Measurements from ENCODE around the gene PNP.

Gene PNP

GRCh38 chr14:20515846-20516245, 46.6 kb downstream of the PNP start:
- TF ChIP-seq ZBTB7A (IDR thresholded peaks at IDR 0.05; ENCODE audit: low read depth): no peak
- TF ChIP-seq TEAD4 (IDR thresholded peaks at IDR 0.05): no peak
- TF ChIP-seq NFIC (IDR thresholded peaks at IDR 0.05): no peak
- TF ChIP-seq REST (IDR thresholded peaks at IDR 0.05; ENCODE audit: low read depth): no peak
- TF ChIP-seq TAF1 (IDR thresholded peaks at IDR 0.05; ENCODE audit: low read depth): no peak
- no peak for TF ChIP-seq CEBPB (IDR thresholded peaks at IDR 0.05)
- no peak for TF ChIP-seq TCF12 (IDR thresholded peaks at IDR 0.05; ENCODE audit: low read depth)
- no peak for TF ChIP-seq USF1 (IDR thresholded peaks at IDR 0.05)
- no peak for TF ChIP-seq EP300 (IDR thresholded peaks at IDR 0.05; ENCODE audit: borderline replicate concordance)
- TF ChIP-seq RAD21 (IDR thresholded peaks at IDR 0.05; ENCODE audit: low read depth): no peak
- no peak for TF ChIP-seq MAX (IDR thresholded peaks at IDR 0.05)
- TF ChIP-seq YY1 (IDR thresholded peaks at IDR 0.05; ENCODE audit: low read depth): no peak
- no peak for TF ChIP-seq CREB1 (IDR thresholded peaks at IDR 0.05; ENCODE audit: low read depth)
- no peak for TF ChIP-seq FOXM1 (IDR thresholded peaks at IDR 0.05; ENCODE audit: borderline replicate concordance, low read depth)

- TF ChIP-seq RAD21 (IDR thresholded peaks at IDR 0.05; ENCODE audit: low read depth) (no peak), EP300 (IDR thresholded peaks at IDR 0.05; ENCODE audit: borderline replicate concordance) (no peak), MAX (IDR thresholded peaks at IDR 0.05) (no peak)
Observed at GRCh38 chr14:20516921-20517320, 47.7 kb downstream of the PNP start.

GRCh38 chr14:20522332-20522731, 53.1 kb downstream of the PNP start:
- TF ChIP-seq MAX (IDR thresholded peaks at IDR 0.05): no peak
- TF ChIP-seq EP300 (IDR thresholded peaks at IDR 0.05; ENCODE audit: borderline replicate concordance): no peak
- TF ChIP-seq USF1 (IDR thresholded peaks at IDR 0.05): no peak

GRCh38 chr14:20524027-20524426, 54.8 kb downstream of the PNP start:
- TF ChIP-seq CEBPB (IDR thresholded peaks at IDR 0.05) (no peak), MAX (IDR thresholded peaks at IDR 0.05) (no peak), CREB1 (IDR thresholded peaks at IDR 0.05; ENCODE audit: low read depth) (no peak), USF1 (IDR thresholded peaks at IDR 0.05) (no peak), ZBTB7A (IDR thresholded peaks at IDR 0.05; ENCODE audit: low read depth) (no peak), NFIC (IDR thresholded peaks at IDR 0.05) (no peak)
